IPS DF 6.9 (cell line): ENCODE data around the gene AMPD2.

ENCODE experiments used
- DNase-seq: peaks from one replicate; pipeline ENCODE4 v3.0.0-alpha.2; 2013; ENCODE audit warnings: low read depth, low spot score
- H3K27ac ChIP-seq: one replicate; pipeline ENCODE4 v1.5.1; 2013; ENCODE audit warnings: low read length, control low read depth
- H3K27me3 ChIP-seq: 2 replicates; pipeline ENCODE4 v1.6.1; 2013; ENCODE audit warnings: mild to moderate bottlenecking, low read length; ENCODE audit not compliant: control insufficient read depth, insufficient read depth
- H3K36me3 ChIP-seq: 2 replicates; pipeline ENCODE4 v1.6.1; 2013; ENCODE audit warnings: low read length; ENCODE audit not compliant: control insufficient read depth, insufficient read depth
- H3K4me1 ChIP-seq: 2 replicates; pipeline ENCODE4 v1.6.1; 2013; ENCODE audit warnings: low read length; ENCODE audit not compliant: control insufficient read depth, insufficient read depth
- H3K4me3 ChIP-seq: 2 replicates; pipeline ENCODE4 v1.5.1; 2013; ENCODE audit warnings: mild to moderate bottlenecking, low read length
- H3K9me3 ChIP-seq: 2 replicates; pipeline ENCODE4 v1.6.1; 2013; ENCODE audit warnings: low read length, inconsistent platforms; ENCODE audit not compliant: control insufficient read depth, insufficient read depth
- WGBS: extraction: QIAGEN DNeasy Blood & Tissue Kit; methylation state at CpG from one replicate; pipeline ENCODE4 v1.1.7; 2013; ENCODE audit warnings: mixed read lengths, missing lambda C conversion rate; ENCODE audit not compliant: insufficient read length, insufficient coverage; 5-methylcytosine and 5-hydroxymethylcytosine counted together

Gene AMPD2

DNA sequence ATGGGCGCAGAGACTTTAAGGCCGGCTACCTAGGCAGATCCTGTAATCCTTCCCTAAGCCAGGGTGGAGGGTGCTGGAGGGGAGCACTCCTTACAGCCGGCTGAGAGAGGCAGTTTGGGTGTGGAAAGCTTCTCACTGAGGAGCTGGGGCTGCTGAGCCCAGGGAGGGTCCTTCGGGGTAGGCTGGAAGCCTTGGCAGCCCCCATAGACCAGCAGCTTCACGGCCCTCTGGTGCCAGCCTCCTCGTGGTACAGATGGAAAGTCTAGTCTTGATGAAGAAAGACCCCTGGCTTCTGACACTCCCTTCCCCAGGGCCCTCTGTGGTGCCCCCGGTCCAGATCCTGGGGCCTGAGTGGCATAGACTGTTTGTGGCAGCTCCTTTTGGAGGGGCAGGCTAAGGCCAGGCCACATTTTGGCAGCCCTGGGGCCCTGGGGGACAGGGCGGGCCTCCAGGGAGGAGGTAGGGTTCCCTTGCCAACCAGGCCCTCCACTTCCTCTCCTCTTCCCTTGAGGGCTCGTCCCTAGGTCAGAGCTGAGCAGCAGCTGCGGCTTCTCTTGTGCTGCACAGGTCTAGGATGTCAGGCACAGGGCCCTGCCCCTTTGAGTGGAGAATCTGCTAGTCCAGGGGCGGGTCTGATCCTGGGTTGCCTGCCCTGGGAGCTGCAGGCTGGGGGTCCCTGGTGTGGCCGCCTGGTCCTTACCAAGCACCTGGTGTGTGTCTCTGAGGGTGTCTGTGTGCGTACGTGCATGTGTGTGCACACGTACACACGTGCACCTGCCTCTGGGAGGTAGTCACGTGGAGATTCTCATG lies 4.8 kb downstream of the AMPD2 start:
- Histone ChIP-seq H3K27me3 (no peaks in the 10 kb centered on the region), H3K27ac (no peak overlapping the region), H3K36me3 (peaks cover 18% of the 10 kb centered on the region), H3K4me3 (no peak overlapping the region), H3K9me3 (no peaks in the 10 kb centered on the region), H3K4me1 (peaks cover 2% of the 10 kb centered on the region; the same call in 1 of the 2 replicates)
- WGBS: no CpG with 5 or more reads among the region's 17 CpGs
- no peak for DNase-seq

DNA sequence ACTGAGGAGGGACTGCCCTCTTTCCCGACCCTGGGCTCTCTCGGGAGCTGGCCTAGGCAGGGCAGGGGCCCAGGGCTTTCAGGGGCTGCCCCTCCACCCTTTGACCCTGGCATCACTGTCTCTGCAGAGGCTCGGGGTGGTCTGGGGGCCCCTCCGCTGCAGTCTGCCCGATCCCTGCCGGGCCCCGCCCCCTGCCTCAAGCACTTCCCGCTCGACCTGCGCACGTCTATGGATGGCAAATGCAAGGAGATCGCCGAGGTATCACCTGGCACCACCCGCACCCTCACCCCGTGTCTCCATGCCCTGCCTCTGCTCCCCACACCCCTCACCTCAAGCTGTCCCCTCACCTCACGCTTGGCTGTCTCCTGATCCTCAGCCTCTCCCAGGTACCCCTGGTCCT lies 5.5 kb downstream of the AMPD2 start:
- WGBS: no CpG with 5 or more reads among the region's 16 CpGs
- H3K9me3 ChIP-seq: no peaks in the 10 kb centered on the region
- DNase-seq: no peak

DNA sequence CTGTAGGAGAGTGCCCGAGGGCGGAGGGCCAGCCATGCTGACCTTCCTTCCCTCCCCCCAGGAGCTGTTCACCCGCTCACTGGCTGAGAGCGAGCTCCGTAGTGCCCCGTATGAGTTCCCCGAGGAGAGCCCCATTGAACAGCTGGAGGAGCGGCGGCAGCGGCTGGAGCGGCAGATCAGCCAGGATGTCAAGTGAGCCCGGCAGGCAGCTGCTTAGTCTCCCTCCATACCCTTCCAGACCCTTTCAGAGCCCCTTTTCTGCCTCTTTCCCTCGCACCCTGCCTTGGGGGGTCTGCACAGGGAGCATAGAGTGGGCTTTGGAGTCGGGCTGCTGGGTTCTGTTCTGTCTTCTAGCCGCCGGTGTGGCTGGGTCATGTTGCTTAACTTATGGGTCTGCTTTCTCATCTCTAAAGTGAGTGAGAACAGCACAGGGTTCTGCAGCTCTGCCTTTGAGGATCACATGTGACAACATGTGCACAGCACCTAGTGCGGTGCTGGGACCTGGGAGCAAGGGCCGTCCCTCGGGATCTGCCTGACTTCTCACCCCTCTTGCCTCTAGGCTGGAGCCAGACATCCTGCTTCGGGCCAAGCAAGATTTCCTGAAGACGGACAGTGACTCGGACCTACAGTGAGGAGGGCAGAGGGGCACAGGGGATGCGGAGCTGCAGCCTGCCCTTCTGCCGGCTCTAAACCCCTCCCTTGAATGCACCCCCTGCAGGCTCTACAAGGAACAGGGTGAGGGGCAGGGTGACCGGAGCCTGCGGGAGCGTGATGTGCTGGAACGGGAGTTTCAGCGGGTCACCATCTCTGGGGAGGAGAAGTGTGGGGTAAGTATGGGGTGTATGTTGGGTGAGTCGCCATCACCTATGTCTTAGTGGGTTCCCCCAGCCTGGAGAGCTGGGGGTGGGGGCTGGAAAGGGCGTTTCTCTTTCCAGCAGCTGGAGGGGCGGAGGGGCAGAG lies 6.2 kb downstream of the AMPD2 start:
- no peak overlapping the region for H3K27ac ChIP-seq
- no peaks in the 10 kb centered on the region for H3K9me3 ChIP-seq
- no CpG with 5 or more reads among the region's 32 CpGs for WGBS
- peaks cover 4% of the 10 kb centered on the region for H3K4me1 ChIP-seq
- H3K4me3 ChIP-seq: no peak overlapping the region
- no peak for DNase-seq
- H3K27me3 ChIP-seq: no peaks in the 10 kb centered on the region
- peaks cover 20% of the 10 kb centered on the region for H3K36me3 ChIP-seq

More for the DNA sequence above, 5.5 kb downstream of the AMPD2 start:
- no peak overlapping the region for H3K4me3 ChIP-seq
- no peak overlapping the region for H3K27ac ChIP-seq
- peaks cover 2% of the 10 kb centered on the region for H3K4me1 ChIP-seq
- H3K36me3 ChIP-seq: peaks cover 20% of the 10 kb centered on the region
- no peaks in the 10 kb centered on the region for H3K27me3 ChIP-seq

DNA sequence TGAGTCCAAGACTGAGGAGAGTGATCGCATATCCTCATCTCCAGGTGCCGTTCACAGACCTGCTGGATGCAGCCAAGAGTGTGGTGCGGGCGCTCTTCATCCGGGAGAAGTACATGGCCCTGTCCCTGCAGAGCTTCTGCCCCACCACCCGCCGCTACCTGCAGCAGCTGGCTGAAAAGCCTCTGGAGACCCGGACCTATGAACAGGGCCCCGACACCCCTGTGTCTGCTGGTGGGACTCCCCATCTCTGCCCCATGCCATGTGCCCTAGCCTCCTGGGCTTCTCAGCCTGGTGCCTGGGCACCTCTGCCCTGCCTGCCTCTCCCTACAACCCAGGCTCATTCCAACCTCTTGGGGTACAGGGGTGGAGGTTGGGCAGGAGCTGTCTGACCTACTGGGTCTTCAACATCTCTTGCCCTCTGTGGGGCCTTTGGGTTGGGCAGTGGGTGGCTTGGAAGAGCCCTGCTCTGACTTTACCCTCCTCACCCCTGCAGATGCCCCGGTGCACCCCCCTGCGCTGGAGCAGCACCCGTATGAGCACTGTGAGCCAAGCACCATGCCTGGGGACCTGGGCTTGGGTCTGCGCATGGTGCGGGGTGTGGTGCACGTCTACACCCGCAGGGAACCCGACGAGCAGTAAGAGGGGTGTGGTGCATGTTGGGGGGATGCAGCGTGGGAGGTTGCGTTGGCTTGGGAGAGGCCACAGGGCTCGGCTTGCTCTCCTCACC lies 7.2 kb downstream of the AMPD2 start:
- peaks cover 2% of the 10 kb centered on the region; the same call in 1 of the 2 replicates for H3K4me1 ChIP-seq
- H3K27me3 ChIP-seq: no peaks in the 10 kb centered on the region
- no peak for DNase-seq
- H3K9me3 ChIP-seq: no peaks in the 10 kb centered on the region
- no peak overlapping the region for H3K4me3 ChIP-seq
- no peak overlapping the region for H3K27ac ChIP-seq
- WGBS: no CpG with 5 or more reads among the region's 21 CpGs
- H3K36me3 ChIP-seq: peaks cover 20% of the 10 kb centered on the region

DNA sequence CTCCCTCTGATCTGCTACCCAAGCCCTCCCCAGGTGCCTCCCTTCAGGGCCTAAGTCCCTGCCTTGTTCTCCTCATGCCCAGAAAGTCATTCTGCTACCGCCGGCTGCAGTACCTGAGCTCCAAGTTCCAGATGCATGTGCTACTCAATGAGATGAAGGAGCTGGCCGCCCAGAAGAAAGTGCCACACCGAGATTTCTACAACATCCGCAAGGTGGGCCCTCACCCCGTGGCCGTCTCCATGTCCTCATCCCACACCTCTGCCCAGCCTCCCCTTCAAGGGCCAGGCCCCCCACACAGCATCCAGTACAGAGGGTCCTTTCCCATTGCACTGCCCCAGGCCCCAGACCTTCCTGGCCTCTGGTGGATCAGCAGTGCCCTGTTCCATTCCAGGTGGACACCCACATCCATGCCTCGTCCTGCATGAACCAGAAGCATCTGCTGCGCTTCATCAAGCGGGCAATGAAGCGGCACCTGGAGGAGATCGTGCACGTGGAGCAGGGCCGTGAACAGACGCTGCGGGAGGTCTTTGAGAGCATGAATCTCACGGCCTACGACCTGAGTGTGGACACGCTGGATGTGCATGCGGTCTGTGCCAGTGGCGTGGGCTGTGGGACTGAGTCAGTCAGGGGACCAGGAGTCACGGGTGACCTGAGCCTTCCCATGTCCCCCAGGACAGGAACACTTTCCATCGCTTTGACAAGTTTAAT lies 8.2 kb downstream of the AMPD2 start:
- Histone ChIP-seq H3K9me3 (no peaks in the 10 kb centered on the region), H3K4me3 (no peak overlapping the region), H3K4me1 (peaks cover 2% of the 10 kb centered on the region; the same call in 1 of the 2 replicates), H3K27ac (no peak overlapping the region), H3K27me3 (no peaks in the 10 kb centered on the region), H3K36me3 (peaks cover 20% of the 10 kb centered on the region)
- no CpG with 5 or more reads among the region's 23 CpGs for WGBS
- DNase-seq: no peak

DNA sequence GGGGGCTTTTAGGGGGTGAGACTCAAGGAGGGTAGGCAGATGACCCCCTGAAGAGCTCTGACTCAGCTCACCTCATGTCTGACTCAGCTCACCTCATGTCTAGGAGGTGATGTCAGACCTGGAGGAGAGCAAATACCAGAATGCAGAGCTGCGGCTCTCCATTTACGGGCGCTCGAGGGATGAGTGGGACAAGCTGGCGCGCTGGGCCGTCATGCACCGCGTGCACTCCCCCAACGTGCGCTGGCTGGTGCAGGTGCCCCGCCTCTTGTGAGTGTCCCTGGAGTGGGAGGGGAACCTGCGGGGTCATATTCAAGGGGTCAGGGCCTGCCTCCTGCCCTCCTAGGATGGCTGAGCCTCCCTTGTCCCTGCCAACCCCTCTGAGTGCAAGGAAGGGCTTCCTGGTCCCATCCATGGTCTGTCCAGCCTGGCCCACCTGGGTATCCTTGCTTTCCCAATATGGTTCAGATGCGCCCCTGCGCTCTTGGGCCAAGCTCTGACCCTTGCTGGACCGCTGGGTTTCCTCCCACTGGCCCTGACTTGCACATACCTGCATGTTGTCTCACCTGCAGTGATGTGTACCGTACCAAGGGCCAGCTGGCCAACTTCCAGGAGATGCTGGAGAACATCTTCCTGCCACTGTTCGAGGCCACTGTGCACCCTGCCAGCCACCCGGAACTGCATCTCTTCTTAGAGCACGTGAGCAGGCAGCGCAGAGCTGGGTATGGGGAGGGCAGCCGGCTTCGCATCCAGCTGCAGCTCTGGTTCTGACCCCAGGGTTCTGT lies 9.1 kb downstream of the AMPD2 start:
- H3K9me3 ChIP-seq: no peaks in the 10 kb centered on the region
- DNase-seq: no peak
- H3K4me3 ChIP-seq: no peak overlapping the region
- H3K27me3 ChIP-seq: no peaks in the 10 kb centered on the region
- H3K27ac ChIP-seq: no peak overlapping the region
- peaks cover 20% of the 10 kb centered on the region for H3K36me3 ChIP-seq
- H3K4me1 ChIP-seq: peaks cover 2% of the 10 kb centered on the region; the same call in 1 of the 2 replicates
- WGBS: no CpG with 5 or more reads among the region's 23 CpGs

DNA sequence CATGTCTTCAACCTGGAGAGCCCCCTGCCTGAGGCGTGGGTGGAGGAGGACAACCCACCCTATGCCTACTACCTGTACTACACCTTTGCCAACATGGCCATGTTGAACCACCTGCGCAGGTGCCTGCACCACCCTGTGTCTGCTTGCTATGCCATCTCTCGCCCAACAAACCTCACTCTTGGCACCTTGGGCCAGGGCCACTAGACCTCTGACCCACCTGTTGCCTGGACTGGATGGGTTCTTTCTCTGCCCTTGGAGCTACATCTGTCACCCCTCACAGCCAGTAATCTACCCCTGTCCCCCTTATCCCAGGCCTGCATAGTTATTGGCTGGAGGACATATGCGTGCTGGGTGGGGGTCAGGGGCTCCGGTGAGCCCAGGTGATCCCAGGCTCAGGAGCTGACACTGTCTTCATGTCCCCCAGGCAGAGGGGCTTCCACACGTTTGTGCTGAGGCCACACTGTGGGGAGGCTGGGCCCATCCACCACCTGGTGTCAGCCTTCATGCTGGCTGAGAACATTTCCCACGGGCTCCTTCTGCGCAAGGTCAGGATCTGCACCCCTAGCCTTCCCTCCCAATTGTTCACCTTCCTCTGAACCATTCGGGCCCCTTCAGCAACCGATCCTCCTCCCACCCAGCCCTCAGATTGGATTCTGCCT lies 9.9 kb downstream of the AMPD2 start:
- no peak overlapping the region for H3K27ac ChIP-seq
- H3K9me3 ChIP-seq: no peaks in the 10 kb centered on the region
- H3K27me3 ChIP-seq: no peaks in the 10 kb centered on the region
- DNase-seq: no peak
- H3K4me1 ChIP-seq: peaks cover 2% of the 10 kb centered on the region; the same call in 1 of the 2 replicates
- WGBS: no CpG with 5 or more reads among the region's 10 CpGs
- no peak overlapping the region for H3K4me3 ChIP-seq
- peaks cover 20% of the 10 kb centered on the region for H3K36me3 ChIP-seq

DNA sequence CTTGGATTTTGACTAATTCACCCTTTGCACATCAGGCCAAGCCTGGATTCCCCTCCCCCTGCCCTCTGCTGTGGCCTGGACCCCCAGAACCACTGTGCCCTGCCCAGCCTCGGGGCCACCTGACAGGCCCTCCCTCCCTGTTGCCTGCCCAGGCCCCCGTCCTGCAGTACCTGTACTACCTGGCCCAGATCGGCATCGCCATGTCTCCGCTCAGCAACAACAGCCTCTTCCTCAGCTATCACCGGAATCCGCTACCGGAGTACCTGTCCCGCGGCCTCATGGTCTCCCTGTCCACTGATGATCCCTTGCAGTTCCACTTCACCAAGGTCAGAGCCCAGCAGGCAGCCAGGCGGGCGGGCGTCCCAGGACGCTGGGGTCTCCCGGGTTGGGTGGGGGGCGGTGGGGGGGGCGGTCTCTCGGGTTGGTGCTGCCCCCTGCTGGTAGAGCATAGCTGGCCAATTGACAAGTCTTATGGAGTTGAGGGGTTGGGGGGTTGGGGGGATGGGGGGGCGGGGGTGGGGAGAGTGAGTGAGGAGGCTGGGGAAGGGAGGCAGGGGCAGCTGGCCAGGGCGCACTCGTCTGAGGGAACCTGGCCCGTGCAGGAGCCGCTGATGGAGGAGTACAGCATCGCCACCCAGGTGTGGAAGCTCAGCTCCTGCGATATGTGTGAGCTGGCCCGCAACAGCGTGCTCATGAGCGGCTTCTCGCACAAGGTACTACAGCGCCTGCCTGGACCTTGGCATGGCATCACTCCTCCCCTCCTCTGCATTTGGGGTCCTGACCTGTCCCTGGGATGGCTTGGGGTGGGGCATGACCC lies 10.7 kb downstream of the AMPD2 start:
- Histone ChIP-seq H3K9me3 (no peaks in the 10 kb centered on the region), H3K4me1 (peaks cover 2% of the 10 kb centered on the region; the same call in 1 of the 2 replicates), H3K27ac (no peak overlapping the region), H3K27me3 (no peaks in the 10 kb centered on the region), H3K4me3 (no peak overlapping the region), H3K36me3 (peaks cover 20% of the 10 kb centered on the region)
- WGBS: no CpG with 5 or more reads among the region's 30 CpGs
- no peak for DNase-seq
